Activated B cell treated with CpG ODN at 0.5 μM for 24 hours (primary cell): ENCODE measurements around the gene ADARB2. TPM values are rescaled to one million over a fixed set of nuclear protein-coding genes. Genes with fewer than 3 reads are reported as not detected.

ENCODE experiments used
- ATAC-seq: fragments of 200-7000 bp; cut with Tn5 transposase; one replicate; pipeline ENCODE4 v1.10.0; 2021; ENCODE audit warnings: low read depth, mild to moderate bottlenecking, moderate library complexity
- CTCF ChIA-PET: fragments of 350-600 bp; sonication (Branson Sonifier 250); formaldehyde crosslinking; loops from one replicate; lab custom pipeline; 2021; ENCODE audit warnings: antibody characterized with exemption; lab: Charles Lee
- POLR2A ChIA-PET: fragments of 350-600 bp; sonication (Branson Sonifier 250); formaldehyde crosslinking; loops from one replicate; lab custom pipeline; 2021; ENCODE audit warnings: antibody characterized with exemption; lab: Charles Lee
- DNase-seq: peaks from one replicate; pipeline ENCODE4 v3.0.0; 2022
- H3K27ac Mint-ChIP-seq: one replicate; pipeline ENCODE4 v1.8.0; 2020; ENCODE audit warnings: mixed read lengths
- H3K27me3 Mint-ChIP-seq: one replicate; pipeline ENCODE4 v1.8.0; 2021; ENCODE audit warnings: mixed read lengths
- H3K36me3 Mint-ChIP-seq: one replicate; pipeline ENCODE4 v1.8.0; 2021; ENCODE audit warnings: low read depth, mixed read lengths
- H3K4me1 Mint-ChIP-seq: one replicate; pipeline ENCODE4 v1.8.0; 2021; ENCODE audit warnings: mixed read lengths
- H3K4me3 Mint-ChIP-seq: one replicate; pipeline ENCODE4 v1.8.0; 2020; ENCODE audit warnings: mild to moderate bottlenecking, mixed read lengths
- H3K9me3 Mint-ChIP-seq: one replicate; pipeline ENCODE4 v1.8.0; 2020; ENCODE audit warnings: mixed read lengths
- CTCF ChIP-seq: fragments of 200-600 bp; IDR thresholded peaks from one replicate; pipeline ENCODE4 v1.8.0; 2022; ENCODE audit warnings: antibody characterized with exemption, mild to moderate bottlenecking
- intact Hi-C: fragments of 100-400 bp; cut with micrococcal nuclease; formaldehyde crosslinking; loops from one replicate; pipeline ENCODE4 v1.15.1; 2024
- total RNA-seq: library from RNA; stranded (reverse); gene quantifications from 2 replicates; pipeline ENCODE4 v1.2.3, GENCODE V29; 2022

Gene ADARB2
- total RNA-seq, 1 donor from 2014 or later, result 0.11 TPM

GRCh38 chr10:1611936-1612550, 125.3 kb downstream of the ADARB2 start:
- no peak for TF ChIP-seq CTCF
- Mint-ChIP-seq H3K9me3 (no peaks in the 10 kb centered on the region), H3K36me3 (no peaks in the 10 kb centered on the region), H3K4me3 (no peak overlapping the region), H3K27me3 (peaks cover 38% of the 10 kb centered on the region), H3K27ac (no peak overlapping the region), H3K4me1 (peaks cover 16% of the 10 kb centered on the region)
- POLR2A ChIA-PET, result no interaction called here
- CTCF ChIA-PET, result no interaction called here
- no peak for ATAC-seq
- intact Hi-C loops, result no loop called here
- no peak for DNase-seq

- Mint-ChIP-seq H3K36me3 (no peaks in the 10 kb centered on the region), H3K27ac (no peak overlapping the region), H3K4me1 (peaks cover 16% of the 10 kb centered on the region), H3K9me3 (no peaks in the 10 kb centered on the region), H3K4me3 (no peak overlapping the region), H3K27me3 (peaks cover 41% of the 10 kb centered on the region)
- DNase-seq (no peak), ATAC-seq (no peak)
- TF ChIP-seq CTCF, result no peak
- ChIA-PET CTCF (no interaction called here), POLR2A (no interaction called here)
- intact Hi-C loops, result no loop called here
These were observed 126.1 kb downstream of the ADARB2 start for GRCh38 chr10:1610986-1611770.

GRCh38 chr10:1609648-1609970, 127.7 kb downstream of the ADARB2 start:
- ATAC-seq (no peak), DNase-seq (no peak)
- H3K36me3 Mint-ChIP-seq, result no peaks in the 10 kb centered on the region
- TF ChIP-seq CTCF, result no peak
- H3K4me1 Mint-ChIP-seq, result peaks cover 16% of the 10 kb centered on the region
- H3K4me3 Mint-ChIP-seq, result no peak overlapping the region
- H3K27ac Mint-ChIP-seq, result no peak overlapping the region
- H3K27me3 Mint-ChIP-seq, result peaks cover 43% of the 10 kb centered on the region
- intact Hi-C loops, result no loop called here
- no peaks in the 10 kb centered on the region for H3K9me3 Mint-ChIP-seq
- ChIA-PET CTCF (interaction anchor here (0.6 kb wide), 1 partner anchor 280 kb away, joined by 4 read pairs; no protein-coding TSS in a partner anchor), POLR2A (no interaction called here)

- no peaks in the 10 kb centered on the region for H3K9me3 Mint-ChIP-seq
- TF ChIP-seq CTCF, result no peak
- no peak for DNase-seq
These were observed 128.3 kb downstream of the ADARB2 start for GRCh38 chr10:1608851-1609647.

GRCh38 chr10:1608408-1608807, 128.9 kb downstream of the ADARB2 start:
- Mint-ChIP-seq H3K27ac (no peak overlapping the region), H3K9me3 (no peaks in the 10 kb centered on the region), H3K4me1 (peaks cover 16% of the 10 kb centered on the region), H3K4me3 (peak overlapping the region; percentile 38), H3K27me3 (peaks cover 40% of the 10 kb centered on the region), H3K36me3 (no peaks in the 10 kb centered on the region)
- intact Hi-C loops, result no loop called here
- no peak for TF ChIP-seq CTCF
- POLR2A ChIA-PET, result no interaction called here
- DNase-seq (no peak), ATAC-seq (no peak)
- CTCF ChIA-PET, result no interaction called here

More at GRCh38 chr10:1608851-1609647, 128.3 kb downstream of the ADARB2 start:
- H3K4me3 Mint-ChIP-seq, result peak overlapping the region; percentile 38
- peaks cover 16% of the 10 kb centered on the region for H3K4me1 Mint-ChIP-seq
- ChIA-PET CTCF (interaction anchor here (0.6 kb wide), 1 partner anchor 280 kb away, joined by 4 read pairs; no protein-coding TSS in a partner anchor), POLR2A (no interaction called here)
- no peak overlapping the region for H3K27ac Mint-ChIP-seq
- intact Hi-C loops, result no loop called here
- ATAC-seq, result no peak
- H3K36me3 Mint-ChIP-seq, result no peaks in the 10 kb centered on the region
- H3K27me3 Mint-ChIP-seq, result peaks cover 43% of the 10 kb centered on the region
